PC-9 (cell line): ENCODE data around the gene TOP1. TPM values are rescaled to one million over a fixed set of nuclear protein-coding genes. Genes with fewer than 3 reads are reported as not detected.

Experiments used
- BruUV-seq: library from RNA; stranded (reverse); fragments of 400-500 nt; replicated peaks from 2 replicates; lab custom pipeline; 2021; lab: Mats Ljungman, UMichigan
- CTCF ChIA-PET: fragments of 300-600 bp; sonication (Branson Sonifier 250); formaldehyde crosslinking; loops from one replicate; lab custom pipeline; 2022; ENCODE audit warnings: antibody characterized with exemption; lab: Charles Lee
- POLR2A ChIA-PET: fragments of 300-600 bp; sonication (Branson Sonifier 250); formaldehyde crosslinking; loops from one replicate; lab custom pipeline; 2022; ENCODE audit warnings: antibody characterized with exemption; ENCODE audit not compliant: unreplicated experiment; lab: Charles Lee
- DNase-seq, 2 experiments: peaks; one replicate each; pipeline versions ENCODE4 v3.0.0 to v3.0.0-alpha.2; 2015 to 2022; ENCODE audit warnings: mixed read lengths in 1 of 2
- H2AFZ ChIP-seq: fragments of 200-600 bp; sonication (generic); 2 replicates; pipeline ENCODE4 v1.8.1; 2017; ENCODE audit warnings: antibody characterized with exemption
- H3F3A ChIP-seq: fragments of 200-600 bp; sonication (generic); 2 replicates; pipeline ENCODE4 v1.8.1; 2017; ENCODE audit warnings: antibody characterized with exemption, mild to moderate bottlenecking, low read depth; ENCODE audit not compliant: insufficient read depth
- H3K27ac ChIP-seq: fragments of 200-600 bp; sonication (generic); 2 replicates; pipeline ENCODE4 v1.6.1; 2016; ENCODE audit warnings: mixed run types
- H3K27me3 ChIP-seq: fragments of 200-600 bp; sonication (generic); 2 replicates; pipeline ENCODE4 v1.6.1; 2016; ENCODE audit warnings: low read depth, mixed run types; ENCODE audit not compliant: insufficient read depth
- H3K36me3 ChIP-seq: fragments of 200-600 bp; sonication (generic); 2 replicates; pipeline ENCODE4 v1.6.1; 2016; ENCODE audit warnings: low read depth, mixed run types
- H3K4me1 ChIP-seq: fragments of 200-600 bp; sonication (generic); replicated peaks from 2 replicates; pipeline ENCODE4 v1.6.1; 2016; ENCODE audit warnings: mixed run types; ENCODE audit not compliant: insufficient read depth
- H3K4me2 ChIP-seq: fragments of 200-600 bp; sonication (generic); 2 replicates; pipeline ENCODE4 v1.6.1; 2017; ENCODE audit warnings: mixed run types
- H3K4me3 ChIP-seq: fragments of 200-600 bp; sonication (generic); 2 replicates; pipeline ENCODE4 v1.6.1; 2016; ENCODE audit warnings: mixed run types
- H3K79me2 ChIP-seq: fragments of 200-600 bp; sonication (generic); 2 replicates; pipeline ENCODE4 v1.6.1; 2017; ENCODE audit warnings: low read depth, mixed run types
- H3K9me2 ChIP-seq: fragments of 200-600 bp; sonication (generic); 2 replicates; pipeline ENCODE4 v1.8.1; 2017; ENCODE audit warnings: mild to moderate bottlenecking; ENCODE audit not compliant: insufficient read depth
- H3K9me3 ChIP-seq: fragments of 200-600 bp; sonication (generic); 2 replicates; pipeline ENCODE4 v1.8.1; 2016; ENCODE audit warnings: low read depth; ENCODE audit not compliant: insufficient read depth
- H4K20me1 ChIP-seq: fragments of 200-600 bp; sonication (generic); 2 replicates; pipeline ENCODE4 v1.8.1; 2017; ENCODE audit not compliant: insufficient read depth
- CTCF ChIP-seq: fragments of 200-600 bp; sonication (generic); conservative IDR thresholded peaks from 2 replicates; pipeline ENCODE4 v1.6.1; 2017; ENCODE audit warnings: mixed run types, antibody characterized with exemption, mild to moderate bottlenecking, moderate library complexity
- EZH2 ChIP-seq: fragments of 200-600 bp; sonication (generic); IDR thresholded peaks from 2 replicates; pipeline ENCODE4 v1.8.0; 2017; ENCODE audit warnings: antibody characterized with exemption, low read depth
- intact Hi-C: fragments of 100-400 bp; cut with micrococcal nuclease; formaldehyde crosslinking; loops from one replicate; pipeline ENCODE4 v1.10.0; 2022; ENCODE audit not compliant: unreplicated experiment
- total RNA-seq: library from RNA; stranded (reverse); gene quantifications from 2 replicates; pipeline ENCODE4 v1.2.3, GENCODE V29; 2021

TOP1 gene
- total RNA-seq, 1 experiment from 2014 or later: 55.8 TPM

GRCh38 chr20:41119614-41120561, 91.3 kb downstream of the TOP1 start:
- Histone ChIP-seq H3K4me3 (no peak overlapping the region), H3K9me3 (no peaks in the 10 kb centered on the region), H3K27ac (no peak overlapping the region), H3K4me2 (no peak overlapping the region), H3F3A (peaks cover 30% of the 10 kb centered on the region; the same call in 1 of the 2 replicates), H3K4me1 (no peaks in the 10 kb centered on the region), H2AFZ (no peak overlapping the region), H4K20me1 (no peaks in the 10 kb centered on the region), H3K27me3 (no peaks in the 10 kb centered on the region), H3K9me2 (no peaks in the 10 kb centered on the region), H3K79me2 (no peaks in the 10 kb centered on the region), H3K36me3 (peaks cover 77% of the 10 kb centered on the region)
- BruUV-seq: no TSS peak
- ChIA-PET POLR2A (interaction anchor here (0.7 kb wide), 1 partner anchor 1990 kb away, joined by 4 read pairs; no protein-coding TSS in a partner anchor), CTCF (no interaction called here)
- no peak for TF ChIP-seq CTCF
- TF ChIP-seq EZH2: no peak
- no peak for DNase-seq
- intact Hi-C loops: no loop called here

GRCh38 chr20:41121399-41121798, 92.8 kb downstream of the TOP1 start:
- no TSS peak for BruUV-seq
- H3K27ac ChIP-seq: no peak overlapping the region

GRCh38 chr20:41123631-41124030, 95.0 kb downstream of the TOP1 start:
- Histone ChIP-seq H3K9me2 (no peaks in the 10 kb centered on the region), H3K4me2 (no peak overlapping the region), H3K4me3 (no peak overlapping the region), H3F3A (peaks cover 26% of the 10 kb centered on the region; the same call in 1 of the 2 replicates), H3K36me3 (peaks cover 46% of the 10 kb centered on the region), H2AFZ (no peak overlapping the region), H3K4me1 (no peaks in the 10 kb centered on the region), H3K27me3 (no peaks in the 10 kb centered on the region), H3K9me3 (no peaks in the 10 kb centered on the region), H3K79me2 (no peaks in the 10 kb centered on the region), H4K20me1 (no peaks in the 10 kb centered on the region), H3K27ac (no peak overlapping the region)
- no peak for TF ChIP-seq EZH2
- no peak for TF ChIP-seq CTCF
- ChIA-PET POLR2A (no interaction called here), CTCF (no interaction called here)
- DNase-seq: no peak
- intact Hi-C loops: no loop called here
- no TSS peak for BruUV-seq

More at GRCh38 chr20:41121399-41121798, 92.8 kb downstream of the TOP1 start:
- Histone ChIP-seq H3K9me3 (no peaks in the 10 kb centered on the region), H3K4me3 (no peak overlapping the region), H3K4me1 (no peaks in the 10 kb centered on the region), H3K4me2 (no peak overlapping the region), H3K79me2 (no peaks in the 10 kb centered on the region), H4K20me1 (no peaks in the 10 kb centered on the region), H3F3A (peaks cover 37% of the 10 kb centered on the region; the same call in 1 of the 2 replicates), H3K27me3 (no peaks in the 10 kb centered on the region), H3K9me2 (no peaks in the 10 kb centered on the region), H3K36me3 (peaks cover 64% of the 10 kb centered on the region), H2AFZ (no peak overlapping the region)
- ChIA-PET POLR2A (no interaction called here), CTCF (no interaction called here)
- intact Hi-C loops: no loop called here
- TF ChIP-seq CTCF (no peak), EZH2 (no peak)
- DNase-seq: no peak
